Duodenal mucosa (tissue), 2 donors: Measurements from ENCODE around the gene CRTAC1.

Experiments
- H3K27ac ChIP-seq: one replicate; pipeline ENCODE4 v1.7.0; 2013; ENCODE audit warnings: low read depth, low read length
- H3K27me3 ChIP-seq, 2 donors: one replicate each; pipeline ENCODE4 v1.7.0; 2013; ENCODE audit warnings: low read length in 2 of 2, control low read depth in 1 of 2; ENCODE audit not compliant: insufficient read depth in 2 of 2, control insufficient read depth in 1 of 2
- H3K36me3 ChIP-seq, 2 donors: one replicate each; pipeline ENCODE4 v1.7.0; 2013; ENCODE audit warnings: low read length in 2 of 2, control low read depth in 1 of 2; ENCODE audit not compliant: insufficient read depth in 2 of 2, control insufficient read depth in 1 of 2
- H3K4me1 ChIP-seq, 2 donors: one replicate each; pipeline ENCODE4 v1.7.0; 2013; ENCODE audit warnings: low read length in 2 of 2, control low read depth in 1 of 2; ENCODE audit not compliant: insufficient read depth in 2 of 2, control insufficient read depth in 1 of 2
- H3K4me3 ChIP-seq, 2 donors: one replicate each; pipeline ENCODE4 v1.7.0; 2013; ENCODE audit warnings: low read length in 2 of 2, low read depth in 1 of 2
- H3K9ac ChIP-seq, 2 donors: one replicate each; pipeline ENCODE4 v1.7.0; 2013; ENCODE audit warnings: low read length in 2 of 2, low read depth in 1 of 2
- H3K9me3 ChIP-seq, 2 donors: one replicate each; pipeline ENCODE4 v1.7.0; 2013; ENCODE audit warnings: low read length in 2 of 2, control low read depth in 1 of 2; ENCODE audit not compliant: control insufficient read depth in 1 of 2

Gene CRTAC1

GRCh38 chr10:97820096-97820704 is 210.2 kb downstream of the CRTAC1 start:
- Histone ChIP-seq H3K36me3 (no peaks in the 10 kb centered on the region), H3K9me3 (no peaks in the 10 kb centered on the region), H3K27me3 (peaks cover 0 to 7% of the 10 kb centered on the region in 2 donors), H3K27ac (no peak overlapping the region), H3K4me3 (no peak overlapping the region), H3K4me1 (no peaks in the 10 kb centered on the region), H3K9ac (no peak overlapping the region)

GRCh38 chr10:97818572-97818971 is 211.8 kb downstream of the CRTAC1 start:
- no peak overlapping the region for H3K4me3 ChIP-seq
- no peaks in the 10 kb centered on the region for H3K36me3 ChIP-seq
- H3K9me3 ChIP-seq = no peaks in the 10 kb centered on the region
- no peak overlapping the region for H3K9ac ChIP-seq
- H3K27me3 ChIP-seq = peaks cover 0 to 2% of the 10 kb centered on the region in 2 donors
- no peaks in the 10 kb centered on the region for H3K4me1 ChIP-seq
- H3K27ac ChIP-seq = no peak overlapping the region

- no peaks in the 10 kb centered on the region for H3K4me1 ChIP-seq
- H3K36me3 ChIP-seq = no peaks in the 10 kb centered on the region
- H3K27me3 ChIP-seq = peaks cover 0 to 2% of the 10 kb centered on the region in 2 donors
- no peaks in the 10 kb centered on the region for H3K9me3 ChIP-seq
- H3K9ac ChIP-seq = no peak overlapping the region
- H3K4me3 ChIP-seq = no peak overlapping the region
- no peak overlapping the region for H3K27ac ChIP-seq
Measured at GRCh38 chr10:97816609-97817008, 213.8 kb downstream of the CRTAC1 start.
